PC-9 (cell line): ENCODE data around the gene LNX1. TPM values are rescaled to one million over a fixed set of nuclear protein-coding genes. Genes with fewer than 3 reads are reported as not detected.

Experiments
- BruUV-seq: library from RNA; stranded (reverse); fragments of 400-500 nt; replicated peaks from 2 replicates; lab custom pipeline; 2021; lab: Mats Ljungman, UMichigan
- CTCF ChIA-PET: fragments of 300-600 bp; sonication (Branson Sonifier 250); formaldehyde crosslinking; loops from one replicate; lab custom pipeline; 2022; ENCODE audit warnings: antibody characterized with exemption; lab: Charles Lee
- POLR2A ChIA-PET: fragments of 300-600 bp; sonication (Branson Sonifier 250); formaldehyde crosslinking; loops from one replicate; lab custom pipeline; 2022; ENCODE audit warnings: antibody characterized with exemption; ENCODE audit not compliant: unreplicated experiment; lab: Charles Lee
- DNase-seq, 2 experiments: peaks; one replicate each; pipeline versions ENCODE4 v3.0.0 to v3.0.0-alpha.2; 2015 to 2022; ENCODE audit warnings: mixed read lengths in 1 of 2
- H2AFZ ChIP-seq: fragments of 200-600 bp; sonication (generic); 2 replicates; pipeline ENCODE4 v1.8.1; 2017; ENCODE audit warnings: antibody characterized with exemption
- H3F3A ChIP-seq: fragments of 200-600 bp; sonication (generic); 2 replicates; pipeline ENCODE4 v1.8.1; 2017; ENCODE audit warnings: antibody characterized with exemption, mild to moderate bottlenecking, low read depth; ENCODE audit not compliant: insufficient read depth
- H3K27ac ChIP-seq: fragments of 200-600 bp; sonication (generic); 2 replicates; pipeline ENCODE4 v1.6.1; 2016; ENCODE audit warnings: mixed run types
- H3K27me3 ChIP-seq: fragments of 200-600 bp; sonication (generic); 2 replicates; pipeline ENCODE4 v1.6.1; 2016; ENCODE audit warnings: low read depth, mixed run types; ENCODE audit not compliant: insufficient read depth
- H3K36me3 ChIP-seq: fragments of 200-600 bp; sonication (generic); 2 replicates; pipeline ENCODE4 v1.6.1; 2016; ENCODE audit warnings: low read depth, mixed run types
- H3K4me1 ChIP-seq: fragments of 200-600 bp; sonication (generic); replicated peaks from 2 replicates; pipeline ENCODE4 v1.6.1; 2016; ENCODE audit warnings: mixed run types; ENCODE audit not compliant: insufficient read depth
- H3K4me2 ChIP-seq: fragments of 200-600 bp; sonication (generic); 2 replicates; pipeline ENCODE4 v1.6.1; 2017; ENCODE audit warnings: mixed run types
- H3K4me3 ChIP-seq: fragments of 200-600 bp; sonication (generic); 2 replicates; pipeline ENCODE4 v1.6.1; 2016; ENCODE audit warnings: mixed run types
- H3K79me2 ChIP-seq: fragments of 200-600 bp; sonication (generic); 2 replicates; pipeline ENCODE4 v1.6.1; 2017; ENCODE audit warnings: low read depth, mixed run types
- H3K9me2 ChIP-seq: fragments of 200-600 bp; sonication (generic); 2 replicates; pipeline ENCODE4 v1.8.1; 2017; ENCODE audit warnings: mild to moderate bottlenecking; ENCODE audit not compliant: insufficient read depth
- H3K9me3 ChIP-seq: fragments of 200-600 bp; sonication (generic); 2 replicates; pipeline ENCODE4 v1.8.1; 2016; ENCODE audit warnings: low read depth; ENCODE audit not compliant: insufficient read depth
- H4K20me1 ChIP-seq: fragments of 200-600 bp; sonication (generic); 2 replicates; pipeline ENCODE4 v1.8.1; 2017; ENCODE audit not compliant: insufficient read depth
- EZH2 ChIP-seq: fragments of 200-600 bp; sonication (generic); IDR thresholded peaks from 2 replicates; pipeline ENCODE4 v1.8.0; 2017; ENCODE audit warnings: antibody characterized with exemption, low read depth
- intact Hi-C: fragments of 100-400 bp; cut with micrococcal nuclease; formaldehyde crosslinking; loops from one replicate; pipeline ENCODE4 v1.10.0; 2022; ENCODE audit not compliant: unreplicated experiment
- total RNA-seq: library from RNA; stranded (reverse); gene quantifications from 2 replicates; pipeline ENCODE4 v1.2.3, GENCODE V29; 2021
- TF ChIP-seq, protein P1 (sequence below): fragments of 200-600 bp; sonication (generic); conservative IDR thresholded peaks from 2 replicates; pipeline ENCODE4 v1.6.1; 2017; ENCODE audit warnings: mixed run types, antibody characterized with exemption, mild to moderate bottlenecking, moderate library complexity

LNX1 gene
- total RNA-seq, 1 experiment from 2014 or later = 3.4 TPM

- Histone ChIP-seq H3K9me3 (no peaks in the 10 kb centered on the region), H3K36me3 (0 out of 2 replicates have a peak, but pooled peaks cover 14% of the 10 kb centered on the region), H3F3A (peaks cover 5% of the 10 kb centered on the region; the same call in 1 of the 2 replicates), H3K27me3 (no peaks in the 10 kb centered on the region), H3K4me1 (no peaks in the 10 kb centered on the region), H2AFZ (no peak overlapping the region), H3K4me3 (no peak overlapping the region), H3K79me2 (no peaks in the 10 kb centered on the region), H3K9me2 (no peaks in the 10 kb centered on the region), H4K20me1 (peaks cover 4% of the 10 kb centered on the region; the same call in 1 of the 2 replicates), H3K27ac (no peak overlapping the region), H3K4me2 (no peak overlapping the region)
- intact Hi-C loops = no loop called here
- TF ChIP-seq, protein P1, sequence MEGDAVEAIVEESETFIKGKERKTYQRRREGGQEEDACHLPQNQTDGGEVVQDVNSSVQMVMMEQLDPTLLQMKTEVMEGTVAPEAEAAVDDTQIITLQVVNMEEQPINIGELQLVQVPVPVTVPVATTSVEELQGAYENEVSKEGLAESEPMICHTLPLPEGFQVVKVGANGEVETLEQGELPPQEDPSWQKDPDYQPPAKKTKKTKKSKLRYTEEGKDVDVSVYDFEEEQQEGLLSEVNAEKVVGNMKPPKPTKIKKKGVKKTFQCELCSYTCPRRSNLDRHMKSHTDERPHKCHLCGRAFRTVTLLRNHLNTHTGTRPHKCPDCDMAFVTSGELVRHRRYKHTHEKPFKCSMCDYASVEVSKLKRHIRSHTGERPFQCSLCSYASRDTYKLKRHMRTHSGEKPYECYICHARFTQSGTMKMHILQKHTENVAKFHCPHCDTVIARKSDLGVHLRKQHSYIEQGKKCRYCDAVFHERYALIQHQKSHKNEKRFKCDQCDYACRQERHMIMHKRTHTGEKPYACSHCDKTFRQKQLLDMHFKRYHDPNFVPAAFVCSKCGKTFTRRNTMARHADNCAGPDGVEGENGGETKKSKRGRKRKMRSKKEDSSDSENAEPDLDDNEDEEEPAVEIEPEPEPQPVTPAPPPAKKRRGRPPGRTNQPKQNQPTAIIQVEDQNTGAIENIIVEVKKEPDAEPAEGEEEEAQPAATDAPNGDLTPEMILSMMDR = no peak
- no peak for TF ChIP-seq EZH2
- BruUV-seq = no TSS peak
- no peak for DNase-seq
- ChIA-PET POLR2A (no interaction called here), CTCF (no interaction called here)
Observed at GRCh38 chr4:53427366-53427765, 163.9 kb downstream of the LNX1 start.

DNA sequence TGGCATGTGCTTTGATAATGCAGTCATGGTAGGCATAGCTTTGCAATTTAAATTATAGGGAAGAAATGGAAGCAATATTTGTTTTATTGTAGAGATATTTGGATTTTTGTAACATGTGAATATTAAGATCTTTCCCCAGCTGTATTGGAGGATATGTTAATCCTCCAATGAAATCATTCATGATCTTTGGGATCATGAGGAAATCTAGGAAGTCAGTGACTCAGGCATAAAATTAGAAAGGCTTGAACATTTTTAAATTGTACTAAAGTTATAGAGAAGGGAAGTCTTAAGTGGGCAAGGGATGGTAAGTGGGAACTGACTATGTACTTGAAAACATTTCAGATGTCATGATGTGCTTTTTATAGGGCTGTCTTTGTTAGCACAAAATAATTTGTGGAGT is 167.0 kb downstream of the LNX1 start:
- Histone ChIP-seq H3K4me1 (no peaks in the 10 kb centered on the region), H4K20me1 (0 out of 2 replicates have a peak, but pooled peaks cover 4% of the 10 kb centered on the region), H3K9me2 (no peaks in the 10 kb centered on the region), H2AFZ (no peak overlapping the region), H3F3A (no peaks in the 10 kb centered on the region), H3K9me3 (no peaks in the 10 kb centered on the region), H3K79me2 (no peaks in the 10 kb centered on the region), H3K4me2 (no peak overlapping the region), H3K27me3 (no peaks in the 10 kb centered on the region), H3K36me3 (0 out of 2 replicates have a peak, but pooled peaks cover 7% of the 10 kb centered on the region), H3K4me3 (no peak overlapping the region), H3K27ac (no peak overlapping the region)
- DNase-seq = no peak
- no peak for TF ChIP-seq EZH2
- TF ChIP-seq, protein P1 = no peak
- ChIA-PET POLR2A (no interaction called here), CTCF (no interaction called here)
- no TSS peak for BruUV-seq
- intact Hi-C loops = no loop called here

GRCh38 chr4:53422367-53422766 is 168.9 kb downstream of the LNX1 start:
- no peak overlapping the region for H3K27ac ChIP-seq
- 0 out of 2 replicates have a peak, but pooled peaks cover 4% of the 10 kb centered on the region for H4K20me1 ChIP-seq

More at GRCh38 chr4:53422367-53422766, 168.9 kb downstream of the LNX1 start:
- Histone ChIP-seq H2AFZ (no peak overlapping the region), H3K36me3 (no peaks in the 10 kb centered on the region), H3K9me3 (no peaks in the 10 kb centered on the region), H3K27me3 (no peaks in the 10 kb centered on the region), H3K79me2 (no peaks in the 10 kb centered on the region), H3F3A (no peaks in the 10 kb centered on the region), H3K4me1 (no peaks in the 10 kb centered on the region), H3K9me2 (no peaks in the 10 kb centered on the region), H3K4me2 (no peak overlapping the region), H3K4me3 (no peak overlapping the region)
- BruUV-seq = no TSS peak
- intact Hi-C loops = no loop called here
- CTCF ChIA-PET = no interaction called here
- POLR2A ChIA-PET = no interaction called here
- TF ChIP-seq, protein P1 = no peak
- no peak for TF ChIP-seq EZH2
- DNase-seq = no peak
